ENCODE results near the gene ITPR1.

The ITPR1 gene

DNA sequence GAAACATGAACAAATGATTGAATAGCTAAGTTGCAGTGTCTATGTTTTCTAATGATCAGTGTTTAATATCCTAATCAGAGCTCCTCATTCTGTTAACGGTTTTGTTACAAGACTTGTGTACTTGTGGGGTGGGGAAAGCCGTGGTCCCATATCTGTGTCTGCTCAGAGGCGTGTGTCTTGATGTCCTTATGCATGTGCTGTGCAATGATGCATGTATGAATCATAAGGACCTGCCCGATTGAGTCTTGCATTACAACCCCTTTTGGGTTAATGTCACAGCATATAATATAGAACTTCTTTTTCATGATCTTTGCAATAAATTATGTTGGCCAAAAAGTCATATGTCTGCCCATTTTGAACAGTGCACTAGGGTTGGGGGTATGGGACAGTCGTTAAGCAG lies 233.4 kb downstream of the ITPR1 start:
- no peak overlapping the region for H3K27ac ChIP-seq (replicated peaks)
- no peak for DNase-seq (ENCODE audit: low read depth in 1 of 2, low spot score in 1 of 2)
- TF ChIP-seq POLR2AphosphoS5 (IDR thresholded peaks at IDR 0.05; ENCODE audit: low read depth) (no peak), SPI1 (IDR thresholded peaks at IDR 0.05; ENCODE audit: borderline replicate concordance, low read depth) (no peak), GABPA (IDR thresholded peaks at IDR 0.05; ENCODE audit: low read depth) (no peak)
- TF ChIP-seq, protein P1, sequence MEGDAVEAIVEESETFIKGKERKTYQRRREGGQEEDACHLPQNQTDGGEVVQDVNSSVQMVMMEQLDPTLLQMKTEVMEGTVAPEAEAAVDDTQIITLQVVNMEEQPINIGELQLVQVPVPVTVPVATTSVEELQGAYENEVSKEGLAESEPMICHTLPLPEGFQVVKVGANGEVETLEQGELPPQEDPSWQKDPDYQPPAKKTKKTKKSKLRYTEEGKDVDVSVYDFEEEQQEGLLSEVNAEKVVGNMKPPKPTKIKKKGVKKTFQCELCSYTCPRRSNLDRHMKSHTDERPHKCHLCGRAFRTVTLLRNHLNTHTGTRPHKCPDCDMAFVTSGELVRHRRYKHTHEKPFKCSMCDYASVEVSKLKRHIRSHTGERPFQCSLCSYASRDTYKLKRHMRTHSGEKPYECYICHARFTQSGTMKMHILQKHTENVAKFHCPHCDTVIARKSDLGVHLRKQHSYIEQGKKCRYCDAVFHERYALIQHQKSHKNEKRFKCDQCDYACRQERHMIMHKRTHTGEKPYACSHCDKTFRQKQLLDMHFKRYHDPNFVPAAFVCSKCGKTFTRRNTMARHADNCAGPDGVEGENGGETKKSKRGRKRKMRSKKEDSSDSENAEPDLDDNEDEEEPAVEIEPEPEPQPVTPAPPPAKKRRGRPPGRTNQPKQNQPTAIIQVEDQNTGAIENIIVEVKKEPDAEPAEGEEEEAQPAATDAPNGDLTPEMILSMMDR (IDR thresholded peaks at IDR 0.05; ENCODE audit: insufficient read depth, low read length) = no peak
- TF ChIP-seq, protein P2, sequence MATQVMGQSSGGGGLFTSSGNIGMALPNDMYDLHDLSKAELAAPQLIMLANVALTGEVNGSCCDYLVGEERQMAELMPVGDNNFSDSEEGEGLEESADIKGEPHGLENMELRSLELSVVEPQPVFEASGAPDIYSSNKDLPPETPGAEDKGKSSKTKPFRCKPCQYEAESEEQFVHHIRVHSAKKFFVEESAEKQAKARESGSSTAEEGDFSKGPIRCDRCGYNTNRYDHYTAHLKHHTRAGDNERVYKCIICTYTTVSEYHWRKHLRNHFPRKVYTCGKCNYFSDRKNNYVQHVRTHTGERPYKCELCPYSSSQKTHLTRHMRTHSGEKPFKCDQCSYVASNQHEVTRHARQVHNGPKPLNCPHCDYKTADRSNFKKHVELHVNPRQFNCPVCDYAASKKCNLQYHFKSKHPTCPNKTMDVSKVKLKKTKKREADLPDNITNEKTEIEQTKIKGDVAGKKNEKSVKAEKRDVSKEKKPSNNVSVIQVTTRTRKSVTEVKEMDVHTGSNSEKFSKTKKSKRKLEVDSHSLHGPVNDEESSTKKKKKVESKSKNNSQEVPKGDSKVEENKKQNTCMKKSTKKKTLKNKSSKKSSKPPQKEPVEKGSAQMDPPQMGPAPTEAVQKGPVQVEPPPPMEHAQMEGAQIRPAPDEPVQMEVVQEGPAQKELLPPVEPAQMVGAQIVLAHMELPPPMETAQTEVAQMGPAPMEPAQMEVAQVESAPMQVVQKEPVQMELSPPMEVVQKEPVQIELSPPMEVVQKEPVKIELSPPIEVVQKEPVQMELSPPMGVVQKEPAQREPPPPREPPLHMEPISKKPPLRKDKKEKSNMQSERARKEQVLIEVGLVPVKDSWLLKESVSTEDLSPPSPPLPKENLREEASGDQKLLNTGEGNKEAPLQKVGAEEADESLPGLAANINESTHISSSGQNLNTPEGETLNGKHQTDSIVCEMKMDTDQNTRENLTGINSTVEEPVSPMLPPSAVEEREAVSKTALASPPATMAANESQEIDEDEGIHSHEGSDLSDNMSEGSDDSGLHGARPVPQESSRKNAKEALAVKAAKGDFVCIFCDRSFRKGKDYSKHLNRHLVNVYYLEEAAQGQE (IDR thresholded peaks at IDR 0.05; ENCODE audit: insufficient replicate concordance, low read depth) = no peak
- H3K27me3 ChIP-seq (ENCODE audit: insufficient read depth, poor library complexity, severe bottlenecking) = no peaks in the 10 kb centered on the region
- H3K4me3 ChIP-seq (replicated peaks; ENCODE audit: insufficient read depth, low read length) = no peak overlapping the region

GRCh38 chr3:4729061-4729973 lies 236.2 kb downstream of the ITPR1 start:
- no peak for DNase-seq (ENCODE audit: low read depth in 1 of 2, low spot score in 1 of 2)
- no peak overlapping the region for H3K4me3 ChIP-seq (replicated peaks; ENCODE audit: insufficient read depth, low read length)
- H3K27ac ChIP-seq (replicated peaks) = no peak overlapping the region
- no peak for TF ChIP-seq GABPA (IDR thresholded peaks at IDR 0.05; ENCODE audit: low read depth)
- TF ChIP-seq, protein P2 (IDR thresholded peaks at IDR 0.05; ENCODE audit: insufficient replicate concordance, low read depth) = no peak
- TF ChIP-seq SPI1 (IDR thresholded peaks at IDR 0.05; ENCODE audit: borderline replicate concordance, low read depth) = no peak
- TF ChIP-seq, protein P1 (IDR thresholded peaks at IDR 0.05; ENCODE audit: insufficient read depth, low read length) = no peak
- TF ChIP-seq POLR2AphosphoS5 (IDR thresholded peaks at IDR 0.05; ENCODE audit: low read depth) = no peak
- no peaks in the 10 kb centered on the region for H3K27me3 ChIP-seq (ENCODE audit: insufficient read depth, poor library complexity, severe bottlenecking)

DNA sequence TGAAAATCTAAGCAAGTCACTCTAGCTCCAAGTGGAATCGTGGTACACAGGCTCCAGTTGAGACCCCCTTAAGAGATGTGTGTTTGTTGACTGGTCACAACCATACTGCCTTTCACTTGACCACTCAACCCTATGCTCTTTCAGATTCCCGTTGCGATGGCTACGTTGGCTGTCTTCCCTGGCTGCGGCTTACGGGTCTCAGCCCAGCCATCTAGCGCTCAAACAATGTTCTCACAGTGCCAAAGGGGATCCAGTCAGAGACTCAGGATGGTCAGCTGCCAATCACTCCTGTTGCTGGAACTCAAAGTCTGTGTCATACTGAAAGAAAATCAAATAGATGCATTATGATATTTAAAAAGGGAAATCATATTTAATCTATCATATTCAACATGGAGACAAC lies 237.6 kb downstream of the ITPR1 start:
- Histone ChIP-seq H3K27me3 (ENCODE audit: insufficient read depth, poor library complexity, severe bottlenecking) (no peaks in the 10 kb centered on the region), H3K27ac (replicated peaks) (no peak overlapping the region), H3K4me3 (replicated peaks; ENCODE audit: insufficient read depth, low read length) (no peak overlapping the region)
- DNase-seq (ENCODE audit: low read depth in 1 of 2, low spot score in 1 of 2) = no peak
- TF ChIP-seq, protein P2 (IDR thresholded peaks at IDR 0.05; ENCODE audit: insufficient replicate concordance, low read depth) = no peak
- no peak for TF ChIP-seq GABPA (IDR thresholded peaks at IDR 0.05; ENCODE audit: low read depth)
- TF ChIP-seq, protein P1 (IDR thresholded peaks at IDR 0.05; ENCODE audit: insufficient read depth, low read length) = no peak
- no peak for TF ChIP-seq POLR2AphosphoS5 (IDR thresholded peaks at IDR 0.05; ENCODE audit: low read depth)
- TF ChIP-seq SPI1 (IDR thresholded peaks at IDR 0.05; ENCODE audit: borderline replicate concordance, low read depth) = no peak

All from HL-60 (cell line).